Skin of body (tissue), 1 donor: ENCODE measurements around the gene SRRM3. TPM values are rescaled to one million over a fixed set of nuclear protein-coding genes. Genes with fewer than 3 reads are reported as not detected.

ENCODE experiments used
- total RNA-seq: library from RNA; depleted of rRNA; stranded (reverse); fragments of >200 nt; gene quantifications from one replicate; pipeline ENCODE4 v1.2.3, GENCODE V29; 2014

SRRM3 gene
- total RNA-seq, 1 donor from 2014 or later = 0.99 TPM

Other genes starting within 250 kb of the SRRM3 start
- gene TMEM120A, start 207.3 kb upstream of the SRRM3 start, total RNA-seq = 24.2 TPM
- 20.1 TPM for gene STYXL1, start 153.9 kb upstream of the SRRM3 start, total RNA-seq
- gene MDH2, start 153.8 kb upstream of the SRRM3 start, total RNA-seq = 53.1 TPM
- gene HSPB1, start 100.8 kb downstream of the SRRM3 start, total RNA-seq = 95.8 TPM
- 67.5 TPM for gene YWHAG, start 157.1 kb downstream of the SRRM3 start, total RNA-seq
- 0.89 TPM for gene SSC4D, start 207.8 kb downstream of the SRRM3 start, total RNA-seq
- gene ZP3, start 223.1 kb downstream of the SRRM3 start, total RNA-seq = 0.79 TPM